Neural cell (in vitro differentiated cells): ENCODE measurements around the gene TRIM47. TPM values are rescaled to one million over a fixed set of nuclear protein-coding genes. Genes with fewer than 3 reads are reported as not detected.

Experiments used
- H2AFZ ChIP-seq: fragments of 200-600, 300-800 bp; sonication (generic), shearing (Covaris generic); 2 replicates; pipeline ENCODE4 v1.6.0; 2014; ENCODE audit warnings: low read depth, mild to moderate bottlenecking, antibody characterized with exemption, low read length, moderate library complexity
- H3F3A ChIP-seq: fragments of 200-600 bp; shearing (Covaris generic); 2 replicates; pipeline ENCODE4 v1.6.1; 2016; ENCODE audit warnings: mild to moderate bottlenecking, moderate library complexity, mixed read lengths, antibody characterized with exemption, low read length; ENCODE audit not compliant: insufficient read depth, poor library complexity, severe bottlenecking
- H3K27ac ChIP-seq: fragments of 200-600, 300-800 bp; sonication (generic), shearing (Covaris generic); 2 replicates; pipeline ENCODE4 v1.5.1; 2014; ENCODE audit warnings: mild to moderate bottlenecking, low read length, moderate library complexity
- H3K27me3 ChIP-seq: fragments of 300-800, 200-600 bp; sonication (generic), shearing (Covaris generic); 2 replicates; pipeline ENCODE4 v1.6.0; 2014; ENCODE audit warnings: mild to moderate bottlenecking, low read depth, low read length, moderate library complexity; ENCODE audit not compliant: insufficient read depth
- H3K36me3 ChIP-seq: fragments of 300-800, 200-600 bp; sonication (generic), shearing (Covaris generic); 2 replicates; pipeline ENCODE4 v1.5.1; 2014; ENCODE audit warnings: mild to moderate bottlenecking, antibody characterized with exemption, low read length, moderate library complexity; ENCODE audit not compliant: insufficient read depth
- H3K4me2 ChIP-seq: fragments of 300-800, 200-600 bp; sonication (generic), shearing (Covaris generic); 2 replicates; pipeline ENCODE4 v1.6.0; 2014; ENCODE audit warnings: mild to moderate bottlenecking, low read length
- H3K4me3 ChIP-seq: fragments of 300-800, 200-600 bp; sonication (generic), shearing (Covaris generic); 2 replicates; pipeline ENCODE4 v1.5.1; 2014; ENCODE audit warnings: mild to moderate bottlenecking, low read length, moderate library complexity
- H3K79me2 ChIP-seq: fragments of 200-600 bp; shearing (Covaris generic); replicated peaks from 2 replicates; pipeline ENCODE4 v1.6.0; 2014; ENCODE audit warnings: mild to moderate bottlenecking, low read length, moderate library complexity; ENCODE audit not compliant: insufficient read depth
- H3K9ac ChIP-seq: fragments of 300-800, 200-600 bp; sonication (generic), shearing (Covaris generic); 2 replicates; pipeline ENCODE4 v1.6.1; 2016; ENCODE audit warnings: mild to moderate bottlenecking, low read length, mixed read lengths
- H3K9me2 ChIP-seq: fragments of 200-600 bp; shearing (Covaris generic); 2 replicates; pipeline ENCODE4 v1.6.1; 2016; ENCODE audit warnings: mild to moderate bottlenecking, low read length, mixed read lengths; ENCODE audit not compliant: insufficient read depth
- H3K9me3 ChIP-seq: fragments of 200-600, 300-800 bp; sonication (generic), shearing (Covaris generic); 2 replicates; pipeline ENCODE4 v1.6.1; 2016; ENCODE audit warnings: mild to moderate bottlenecking, mixed run types, low read length, moderate library complexity, mixed read lengths
- H4K20me1 ChIP-seq: fragments of 200-600 bp; shearing (Covaris generic); 2 replicates; pipeline ENCODE4 v1.6.1; 2016; ENCODE audit warnings: mild to moderate bottlenecking, mixed run types; ENCODE audit not compliant: insufficient read depth
- CTCF ChIP-seq: fragments of 450-650 bp; IDR thresholded peaks from 2 replicates; pipeline ENCODE4 v1.5.1; 2014; ENCODE audit warnings: antibody characterized with exemption, mild to moderate bottlenecking, moderate library complexity; ENCODE audit not compliant: poor library complexity, severe bottlenecking
- EP300 ChIP-seq: fragments of 450-650 bp; conservative IDR thresholded peaks from 2 replicates; pipeline ENCODE4 v1.6.1; 2014; ENCODE audit warnings: antibody characterized with exemption, mild to moderate bottlenecking, moderate library complexity; ENCODE audit not compliant: poor library complexity, severe bottlenecking
- EZH2 ChIP-seq: fragments of 200-600, 300-800 bp; shearing (Covaris generic), sonication (generic); IDR thresholded peaks from 2 replicates; pipeline ENCODE4 v1.6.1; 2014; ENCODE audit warnings: antibody characterized with exemption, low read length, borderline replicate concordance, mild to moderate bottlenecking; ENCODE audit not compliant: insufficient read depth, poor library complexity, severe bottlenecking
- MXI1 ChIP-seq: fragments of 450-650 bp; conservative IDR thresholded peaks from 2 replicates; pipeline ENCODE4 v1.6.1; 2014; ENCODE audit warnings: antibody characterized with exemption, mild to moderate bottlenecking; ENCODE audit not compliant: poor library complexity, severe bottlenecking
- POLR2AphosphoS5 ChIP-seq: IDR thresholded peaks from 2 replicates; pipeline ENCODE4 v1.6.1; 2012
- RAD21 ChIP-seq: fragments of 450-650 bp; conservative IDR thresholded peaks from 2 replicates; pipeline ENCODE4 v1.6.1; 2014; ENCODE audit warnings: antibody characterized with exemption, mild to moderate bottlenecking, moderate library complexity
- REST ChIP-seq: IDR thresholded peaks from 2 replicates; pipeline ENCODE4 v1.6.1; 2012; ENCODE audit warnings: borderline replicate concordance
- SMC3 ChIP-seq: fragments of 450-650 bp; conservative IDR thresholded peaks from 2 replicates; pipeline ENCODE4 v1.6.1; 2014; ENCODE audit warnings: antibody characterized with exemption, mild to moderate bottlenecking, moderate library complexity; ENCODE audit not compliant: poor library complexity
- TAF1 ChIP-seq: IDR thresholded peaks from 2 replicates; pipeline ENCODE4 v1.6.1; 2012; ENCODE audit warnings: low read depth
- polyA plus RNA-seq: library from polyadenylated mRNA; depleted of rRNA; stranded (reverse); fragments of >200 nt; gene quantifications from 2 replicates; pipeline ENCODE4 v1.2.3, GENCODE V29; 2014

Gene TRIM47
- polyA plus RNA-seq, 1 donor from 2014 or later = 0.67 TPM

- H3K9me3 ChIP-seq = no peaks in the 10 kb centered on the region
- no peak overlapping the region for H3K4me3 ChIP-seq
- H3K9ac ChIP-seq = no peak overlapping the region
- H2AFZ ChIP-seq = no peak overlapping the region
- no peaks in the 10 kb centered on the region for H3K36me3 ChIP-seq
- TF ChIP-seq RAD21 = no peak
- TF ChIP-seq EP300 = no peak
- no peak for TF ChIP-seq REST
- no peak for TF ChIP-seq TAF1
- TF ChIP-seq MXI1 = no peak
- no peak for TF ChIP-seq POLR2AphosphoS5
- no peak for TF ChIP-seq SMC3
- no peak for TF ChIP-seq CTCF
- no peak for TF ChIP-seq EZH2
- H3K4me2 ChIP-seq = no peak overlapping the region
- no peaks in the 10 kb centered on the region for H3F3A ChIP-seq
- no peaks in the 10 kb centered on the region for H3K27me3 ChIP-seq
- no peaks in the 10 kb centered on the region for H3K9me2 ChIP-seq
- H3K79me2 ChIP-seq = no peaks in the 10 kb centered on the region
- H3K27ac ChIP-seq = no peak overlapping the region
- H4K20me1 ChIP-seq = no peaks in the 10 kb centered on the region
These were observed 44.0 kb upstream of the TRIM47 start for GRCh38 chr17:75922173-75922961.

GRCh38 chr17:75921596-75921995 is 43.2 kb upstream of the TRIM47 start:
- no peaks in the 10 kb centered on the region for H3K79me2 ChIP-seq
- no peaks in the 10 kb centered on the region for H3K9me3 ChIP-seq
- no peaks in the 10 kb centered on the region for H3K9me2 ChIP-seq
- H3K9ac ChIP-seq = no peak overlapping the region
- H3K36me3 ChIP-seq = no peaks in the 10 kb centered on the region
- no peaks in the 10 kb centered on the region for H3F3A ChIP-seq
- no peak overlapping the region for H2AFZ ChIP-seq
- TF ChIP-seq REST (no peak), MXI1 (no peak), EZH2 (no peak), TAF1 (no peak), EP300 (no peak), CTCF (no peak), POLR2AphosphoS5 (no peak), SMC3 (no peak)
- H4K20me1 ChIP-seq = no peaks in the 10 kb centered on the region
- no peak overlapping the region for H3K4me3 ChIP-seq
- no peak overlapping the region for H3K27ac ChIP-seq
- no peak overlapping the region for H3K4me2 ChIP-seq
- no peaks in the 10 kb centered on the region for H3K27me3 ChIP-seq
